Adrenal gland (tissue), 5 donors: ENCODE results near the gene MKI67.

ENCODE experiments used
- CTCF ChIP-seq, 6 experiments: fragments of 450-650 bp in 4 of 6; fragments of 200-600 bp in 2 of 6; sonication (generic) in 1 of 6; IDR thresholded peaks; 1 replicate in 5 of 6; 2 replicates in 1 of 6; pipeline versions ENCODE4 v1.5.1 to v1.8.0; 2016 to 2021; ENCODE audit warnings: antibody characterized with exemption in 6 of 6, mild to moderate bottlenecking in 2 of 6, moderate library complexity in 1 of 6
- POLR2A ChIP-seq, 2 donors: fragments of 450-650 bp; IDR thresholded peaks; one replicate each; pipeline ENCODE4 v1.6.1; 2017; ENCODE audit warnings: antibody characterized with exemption in 2 of 2, mild to moderate bottlenecking in 2 of 2, moderate library complexity in 1 of 2
- donor health status: DM: no; HTN: no; CAD: no.

GRCh38 chr10:128087884-128088709, 38.1 kb downstream of the MKI67 start:
- TF ChIP-seq CTCF (IDR thresholded peaks at IDR 0.05) (no peak), POLR2A (IDR thresholded peaks at IDR 0.05) (no peak)
